ENCODE measurements around the gene ANK3.

GRCh38 chr10:60298408-60299389 is 91.0 kb downstream of the ANK3 start:
- TF ChIP-seq POLR2A (IDR thresholded peaks at IDR 0.05; ENCODE audit: borderline replicate concordance, extremely low read depth, insufficient read depth, insufficient read length), result no peak
- no peak for TF ChIP-seq CTCF (IDR thresholded peaks at IDR 0.05 in 2 of 3, conservative IDR thresholded peaks at IDR 0.05 in 1 of 3; ENCODE audit: borderline replicate concordance in 1 of 3, insufficient read depth in 1 of 3, low read depth in 2 of 3, low read length in 2 of 3)
- TF ChIP-seq EGR1 (IDR thresholded peaks at IDR 0.05; ENCODE audit: low read depth), result no peak
- TF ChIP-seq POLR2AphosphoS5 (IDR thresholded peaks at IDR 0.05; ENCODE audit: low read depth, low read length), result no peak
- no peak for TF ChIP-seq EZH2phosphoT487 (IDR thresholded peaks at IDR 0.05; ENCODE audit: borderline replicate concordance)
- no peak for TF ChIP-seq SP1 (IDR thresholded peaks at IDR 0.05; ENCODE audit: low read depth)
- TF ChIP-seq CEBPB (IDR thresholded peaks at IDR 0.05; ENCODE audit: low read depth), result no peak
- no peak for TF ChIP-seq YY1 (IDR thresholded peaks at IDR 0.05; ENCODE audit: extremely low read depth, insufficient replicate concordance, low read depth, low read length)
